H9 (cell line): ENCODE measurements around the gene CYP27B1. TPM values are rescaled to one million over a fixed set of nuclear protein-coding genes. Genes with fewer than 3 reads are reported as not detected.

Experiments used
- DNase-seq: peaks from one replicate; pipeline ENCODE4 v3.0.0-alpha.2; 2017
- H2AFZ ChIP-seq: one replicate; pipeline ENCODE4 v1.6.1; 2013; ENCODE audit warnings: mild to moderate bottlenecking, low read length, control low read depth, moderate library complexity
- H2AK5ac ChIP-seq: 2 replicates; pipeline ENCODE4 v1.6.1; 2013; ENCODE audit warnings: low read length, control low read depth, mixed read lengths; ENCODE audit not compliant: insufficient read length
- H2BK120ac ChIP-seq: one replicate; pipeline ENCODE4 v1.6.1; 2013; ENCODE audit warnings: low read depth, mild to moderate bottlenecking, low read length, control low read depth, inconsistent platforms; ENCODE audit not compliant: poor library complexity, severe bottlenecking
- H2BK12ac ChIP-seq: 2 replicates; pipeline ENCODE4 v1.6.1; 2013; ENCODE audit warnings: low read length, control low read depth, mixed read lengths, low read depth; ENCODE audit not compliant: insufficient read length
- H2BK15ac ChIP-seq: 2 replicates; pipeline ENCODE4 v1.6.1; 2013; ENCODE audit warnings: low read depth, low read length, control low read depth
- H2BK20ac ChIP-seq: one replicate; pipeline ENCODE4 v1.6.1; 2013; ENCODE audit warnings: low read depth, mild to moderate bottlenecking, low read length, control low read depth, inconsistent platforms; ENCODE audit not compliant: poor library complexity, severe bottlenecking
- H2BK5ac ChIP-seq: 2 replicates; pipeline ENCODE4 v1.6.1; 2013; ENCODE audit warnings: low read length, control low read depth, mixed read lengths; ENCODE audit not compliant: insufficient read length
- H3K14ac ChIP-seq: 2 replicates; pipeline ENCODE4 v1.6.1; 2013; ENCODE audit warnings: low read length, control low read depth; ENCODE audit not compliant: insufficient read depth
- H3K18ac ChIP-seq: 2 replicates; pipeline ENCODE4 v1.6.1; 2013; ENCODE audit warnings: low read depth, mild to moderate bottlenecking, mixed read lengths, low read length, control low read depth; ENCODE audit not compliant: insufficient read length
- H3K23ac ChIP-seq: 2 replicates; pipeline ENCODE4 v1.6.1; 2013; ENCODE audit warnings: low read length, control low read depth, mixed read lengths, low read depth; ENCODE audit not compliant: insufficient read length
- H3K23me2 ChIP-seq: 2 replicates; pipeline ENCODE4 v1.6.1; 2013; ENCODE audit warnings: low read depth, mild to moderate bottlenecking, mixed read lengths, low read length, control low read depth; ENCODE audit not compliant: insufficient read length, poor library complexity, severe bottlenecking
- H3K27ac ChIP-seq: 2 replicates; pipeline ENCODE4 v1.5.1; 2013; ENCODE audit warnings: low read length, control low read depth, mixed read lengths, low read depth; ENCODE audit not compliant: insufficient read length
- H3K27me3 ChIP-seq: 2 replicates; pipeline ENCODE4 v1.6.1; 2013; ENCODE audit warnings: low read length, control low read depth, inconsistent platforms; ENCODE audit not compliant: insufficient read depth
- H3K4ac ChIP-seq: 2 replicates; pipeline ENCODE4 v1.6.1; 2013; ENCODE audit warnings: low read depth, mild to moderate bottlenecking, control low read depth, inconsistent platforms, low read length, moderate library complexity
- H3K4me1 ChIP-seq: 2 replicates; pipeline ENCODE4 v1.6.1; 2013; ENCODE audit warnings: low read length, control low read depth, inconsistent platforms; ENCODE audit not compliant: insufficient read depth
- H3K4me2 ChIP-seq: 2 replicates; pipeline ENCODE4 v1.6.1; 2013; ENCODE audit warnings: low read length, control low read depth, mixed read lengths; ENCODE audit not compliant: insufficient read length, insufficient read depth
- H3K56ac ChIP-seq: 2 replicates; pipeline ENCODE4 v1.6.1; 2013; ENCODE audit warnings: low read depth, mild to moderate bottlenecking, mixed read lengths, low read length, control low read depth; ENCODE audit not compliant: insufficient read length
- H3K79me1 ChIP-seq: 2 replicates; pipeline ENCODE4 v1.6.1; 2013; ENCODE audit warnings: low read depth, mild to moderate bottlenecking, moderate library complexity, low read length, control low read depth, inconsistent platforms; ENCODE audit not compliant: insufficient read depth, poor library complexity, severe bottlenecking
- H3K79me2 ChIP-seq: 2 replicates; pipeline ENCODE4 v1.6.1; 2013; ENCODE audit warnings: low read length, control low read depth, inconsistent platforms; ENCODE audit not compliant: insufficient read depth
- H3K9ac ChIP-seq: 2 replicates; pipeline ENCODE4 v1.6.1; 2013; ENCODE audit warnings: low read length, control low read depth, mixed read lengths; ENCODE audit not compliant: insufficient read length; ENCODE audit errors: extremely low read depth
- H3K9me3 ChIP-seq: one replicate; pipeline ENCODE4 v1.6.1; 2013; ENCODE audit warnings: low read depth, low read length, inconsistent platforms; ENCODE audit not compliant: control insufficient read depth
- H3T11ph ChIP-seq: one replicate; pipeline ENCODE4 v1.6.1; 2013; ENCODE audit warnings: mild to moderate bottlenecking, low read length, control low read depth, inconsistent platforms
- H4K20me1 ChIP-seq: one replicate; pipeline ENCODE4 v1.6.1; 2013; ENCODE audit not compliant: control insufficient read depth, insufficient read length, insufficient read depth
- H4K5ac ChIP-seq: 2 replicates; pipeline ENCODE4 v1.6.1; 2013; ENCODE audit warnings: low read depth, mild to moderate bottlenecking, mixed read lengths, low read length, control low read depth; ENCODE audit not compliant: insufficient read length
- H4K8ac ChIP-seq: replicated peaks from 2 replicates; pipeline ENCODE4 v1.6.1; 2013; ENCODE audit warnings: low read length, control low read depth, mixed read lengths, low read depth; ENCODE audit not compliant: insufficient read length
- H4K91ac ChIP-seq: 2 replicates; pipeline ENCODE4 v1.6.1; 2013; ENCODE audit warnings: low read depth, mild to moderate bottlenecking, moderate library complexity, mixed read lengths, low read length, control low read depth; ENCODE audit not compliant: insufficient read length
- H3K27ac Mint-ChIP-seq, 3 experiments: 2 replicates in 2 of 3; 3 replicates in 1 of 3; pipeline ENCODE4 v1.8.0; 2020 to 2021; ENCODE audit warnings: mixed read lengths in 3 of 3, mild to moderate bottlenecking in 1 of 3, moderate library complexity in 1 of 3
- H3K27me3 Mint-ChIP-seq: 2 replicates; pipeline ENCODE4 v1.8.0; 2021; ENCODE audit warnings: low read depth, mild to moderate bottlenecking, moderate library complexity, mixed read lengths
- H3K36me3 Mint-ChIP-seq, 3 experiments: 2 replicates in 2 of 3; 3 replicates in 1 of 3; pipeline ENCODE4 v1.8.0; 2020 to 2021; ENCODE audit warnings: low read depth in 3 of 3, mixed read lengths in 3 of 3; ENCODE audit not compliant: insufficient read depth in 1 of 3
- H3K4me1 Mint-ChIP-seq, 2 experiments: 2 replicates each; pipeline ENCODE4 v1.8.0; 2020; ENCODE audit warnings: mixed read lengths in 2 of 2
- H3K4me3 Mint-ChIP-seq, 2 experiments: 2 replicates in 1 of 2; 3 replicates in 1 of 2; pipeline ENCODE4 v1.8.0; 2020 to 2021; ENCODE audit warnings: mild to moderate bottlenecking in 2 of 2, mixed read lengths in 2 of 2, moderate library complexity in 1 of 2
- H3K9me3 Mint-ChIP-seq, 2 experiments: 2 replicates in 1 of 2; 3 replicates in 1 of 2; pipeline ENCODE4 v1.8.0; 2020; ENCODE audit warnings: mild to moderate bottlenecking in 2 of 2, mixed read lengths in 2 of 2, moderate library complexity in 1 of 2
- CTCF ChIP-seq: fragments of 200-600 bp; sonication (generic); conservative IDR thresholded peaks from 3 replicates; pipeline ENCODE4 v1.8.0; 2021; ENCODE audit warnings: antibody characterized with exemption, mild to moderate bottlenecking
- WGBS: extraction: QIAGEN DNeasy Blood & Tissue Kit; methylation state at CpG from one replicate; pipeline ENCODE4 v1.1.7; 2013; ENCODE audit warnings: missing lambda C conversion rate, low lambda C conversion rate, mixed read lengths; ENCODE audit not compliant: insufficient read length; ENCODE audit errors: extremely low coverage; 5-methylcytosine and 5-hydroxymethylcytosine counted together
- total RNA-seq: library from RNA; stranded (reverse); gene quantifications from 2 replicates; pipeline ENCODE4 v1.2.1, GENCODE V29; 2021

Gene CYP27B1
- total RNA-seq, 1 experiment from 2014 or later: 6.1 TPM

- Histone ChIP-seq H3K9ac (no peak overlapping the region), H3K23ac (no peak overlapping the region), H3K27ac (no peak overlapping the region), H3K9me3 (no peaks in the 10 kb centered on the region), H2AFZ (no peak overlapping the region), H2BK15ac (no peak overlapping the region), H3T11ph (no peak overlapping the region), H4K20me1 (no peaks in the 10 kb centered on the region), H2BK5ac (no peak overlapping the region), H3K79me2 (no peaks in the 10 kb centered on the region), H3K4me1 (no peaks in the 10 kb centered on the region), H4K8ac (no peak overlapping the region), H3K14ac (no peak overlapping the region), H2BK12ac (no peak overlapping the region), H3K4ac (no peak overlapping the region), H3K4me2 (no peak overlapping the region), H4K5ac (no peak overlapping the region), H4K91ac (no peak overlapping the region), H3K18ac (no peak overlapping the region), H3K56ac (no peak overlapping the region), H2BK20ac (no peak overlapping the region), H3K27me3 (no peaks in the 10 kb centered on the region), H2AK5ac (no peak overlapping the region), H2BK120ac (no peak overlapping the region), H3K79me1 (no peaks in the 10 kb centered on the region), H3K23me2 (no peaks in the 10 kb centered on the region)
- WGBS: no CpG with 5 or more reads among the region's 10 CpGs
- Mint-ChIP-seq H3K9me3 (no peaks in the 10 kb centered on the region), H3K27ac (no peak overlapping the region), H3K4me3 (no peak overlapping the region), H3K36me3 (peaks cover 0 to 9% (median 3%) of the 10 kb centered on the region in 3 experiments; a peak in 4 of 7 replicates), H3K27me3 (no peaks in the 10 kb centered on the region), H3K4me1 (peaks cover 6 to 7% of the 10 kb centered on the region in 2 experiments)
- DNase-seq: no peak
- no peak for TF ChIP-seq CTCF
These were observed 44.3 kb upstream of the CYP27B1 start for GRCh38 chr12:57811028-57811755.
